ENCODE results near the gene PPM1H.

The PPM1H gene

GRCh38 chr12:62597253-62597652 is 337.7 kb downstream of the PPM1H start:
- no peaks in the 10 kb centered on the region for H3K27me3 ChIP-seq
- no peak overlapping the region for H3K27ac ChIP-seq
- no peak for TF ChIP-seq CTCF (IDR thresholded peaks at IDR 0.05)

More at GRCh38 chr12:62597253-62597652, 337.7 kb downstream of the PPM1H start:
- no peak overlapping the region for H3K4me3 ChIP-seq
- H3K4me1 ChIP-seq: peaks cover 0 to 8% (median 2%) of the 10 kb centered on the region in 4 donors
- DNase-seq: no peak
- peaks cover 0 to 10% (median 5%) of the 10 kb centered on the region in 3 donors for H3K36me3 ChIP-seq
- intact Hi-C loops (cut with DNase I; ENCODE audit: low total_unique reads): no loop called here
- H3K9me3 ChIP-seq: no peaks in the 10 kb centered on the region
